ENCODE measurements around the gene ZMAT2.
"Not testable (repeated sequence)": the region's sequence is repeated elsewhere in the genome, so short reads cannot be mapped to it uniquely, and the experiment has no call there.

The ZMAT2 gene

GRCh38 chr5:140710899-140711552 is 10.8 kb downstream of the ZMAT2 start:
- DNase-seq, result peak; percentile 86

- DNase-seq, result no peak
Observed at GRCh38 chr5:140711794-140712193, 11.5 kb downstream of the ZMAT2 start.

GRCh38 chr5:140713562-140714094 is 13.4 kb downstream of the ZMAT2 start:
- DNase-seq, result no peak

GRCh38 chr5:140716238-140716637 is 16.0 kb downstream of the ZMAT2 start:
- DNase-seq, result not testable (repeated sequence)

- no peak for DNase-seq
Observed at GRCh38 chr5:140718266-140718592, 18.0 kb downstream of the ZMAT2 start.

- DNase-seq, result not testable (repeated sequence)
Observed at GRCh38 chr5:140720738-140721137, 20.5 kb downstream of the ZMAT2 start.

- DNase-seq, result not testable (repeated sequence)
Observed at GRCh38 chr5:140721395-140721794, 21.1 kb downstream of the ZMAT2 start.

- DNase-seq, result peak; percentile 45
Observed at GRCh38 chr5:140725799-140726471, 25.7 kb downstream of the ZMAT2 start.

- DNase-seq, result no peak
Observed at GRCh38 chr5:140733098-140733497, 32.9 kb downstream of the ZMAT2 start.

GRCh38 chr5:140734354-140734753 is 34.1 kb downstream of the ZMAT2 start:
- no peak for DNase-seq

GRCh38 chr5:140737486-140737885 is 37.2 kb downstream of the ZMAT2 start:
- no peak for DNase-seq

- DNase-seq, result no peak
Observed at GRCh38 chr5:140741967-140742366, 41.7 kb downstream of the ZMAT2 start.

- DNase-seq, result no peak
Observed at GRCh38 chr5:140753561-140753960, 53.3 kb downstream of the ZMAT2 start.
